ENCODE data around the gene MCC. TPM values are rescaled to one million over a fixed set of nuclear protein-coding genes. Genes with fewer than 3 reads are reported as not detected.

Gene MCC
- total RNA-seq, 2 donors from 2014 or later: 7.5 to 9.9 TPM

DNA sequence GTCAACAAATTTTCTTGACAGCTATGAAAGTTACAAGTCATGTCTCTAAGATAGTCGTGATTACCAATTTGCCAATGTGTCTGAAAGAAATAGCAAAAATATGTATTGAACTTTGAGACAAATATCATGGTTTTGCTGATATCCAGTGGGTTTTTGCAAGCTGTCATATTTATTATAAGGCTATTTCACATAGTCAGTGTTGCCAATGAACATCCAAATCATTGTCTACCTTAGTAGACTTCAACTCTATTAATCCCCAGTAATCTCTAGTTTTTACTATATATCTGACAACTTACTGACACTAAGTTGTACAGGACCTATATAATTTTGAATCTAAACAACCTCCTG lies 256.6 kb downstream of the MCC start:
- no peaks in the 10 kb centered on the region for H3K27me3 ChIP-seq
- no peak overlapping the region for H3K27ac ChIP-seq
- no peaks in the 10 kb centered on the region for H3K36me3 ChIP-seq (replicated peaks in 1 of 2; ENCODE audit: insufficient read depth in 1 of 2, low read depth in 2 of 2)
- TF ChIP-seq, protein P1, sequence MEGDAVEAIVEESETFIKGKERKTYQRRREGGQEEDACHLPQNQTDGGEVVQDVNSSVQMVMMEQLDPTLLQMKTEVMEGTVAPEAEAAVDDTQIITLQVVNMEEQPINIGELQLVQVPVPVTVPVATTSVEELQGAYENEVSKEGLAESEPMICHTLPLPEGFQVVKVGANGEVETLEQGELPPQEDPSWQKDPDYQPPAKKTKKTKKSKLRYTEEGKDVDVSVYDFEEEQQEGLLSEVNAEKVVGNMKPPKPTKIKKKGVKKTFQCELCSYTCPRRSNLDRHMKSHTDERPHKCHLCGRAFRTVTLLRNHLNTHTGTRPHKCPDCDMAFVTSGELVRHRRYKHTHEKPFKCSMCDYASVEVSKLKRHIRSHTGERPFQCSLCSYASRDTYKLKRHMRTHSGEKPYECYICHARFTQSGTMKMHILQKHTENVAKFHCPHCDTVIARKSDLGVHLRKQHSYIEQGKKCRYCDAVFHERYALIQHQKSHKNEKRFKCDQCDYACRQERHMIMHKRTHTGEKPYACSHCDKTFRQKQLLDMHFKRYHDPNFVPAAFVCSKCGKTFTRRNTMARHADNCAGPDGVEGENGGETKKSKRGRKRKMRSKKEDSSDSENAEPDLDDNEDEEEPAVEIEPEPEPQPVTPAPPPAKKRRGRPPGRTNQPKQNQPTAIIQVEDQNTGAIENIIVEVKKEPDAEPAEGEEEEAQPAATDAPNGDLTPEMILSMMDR (IDR thresholded peaks at IDR 0.05): no peak
- TF ChIP-seq POLR2A (IDR thresholded peaks at IDR 0.05): no peak
- WGBS, 2 donors: 77 to 89% methylated on average over 1 of the region's 1 CpG
- H3K9me3 ChIP-seq: no peaks in the 10 kb centered on the region
- DNase-seq (no peak), ATAC-seq (no peak)
- H3K4me1 ChIP-seq: no peaks in the 10 kb centered on the region
- H3K4me3 ChIP-seq: no peak overlapping the region
- intact Hi-C loops (cut with DNase I): no loop called here

GRCh38 chr5:113230711-113231652 lies 257.3 kb downstream of the MCC start:
- H3K27me3 ChIP-seq: no peaks in the 10 kb centered on the region
- intact Hi-C loops (cut with DNase I): no loop called here
- ATAC-seq: no peak
- H3K4me1 ChIP-seq: no peaks in the 10 kb centered on the region
- H3K27ac ChIP-seq: no peak overlapping the region
- no peaks in the 10 kb centered on the region for H3K36me3 ChIP-seq (replicated peaks in 1 of 2; ENCODE audit: insufficient read depth in 1 of 2, low read depth in 2 of 2)
- H3K4me3 ChIP-seq: no peak overlapping the region
- TF ChIP-seq, protein P1 (IDR thresholded peaks at IDR 0.05): no peak
- no peak for TF ChIP-seq POLR2A (IDR thresholded peaks at IDR 0.05)
- 57 to 59% methylated on average over 4 of the region's 4 CpGs for whole genome bisulfite sequencing, 2 donors
- no peaks in the 10 kb centered on the region for H3K9me3 ChIP-seq
- no peak for DNase-seq

DNA sequence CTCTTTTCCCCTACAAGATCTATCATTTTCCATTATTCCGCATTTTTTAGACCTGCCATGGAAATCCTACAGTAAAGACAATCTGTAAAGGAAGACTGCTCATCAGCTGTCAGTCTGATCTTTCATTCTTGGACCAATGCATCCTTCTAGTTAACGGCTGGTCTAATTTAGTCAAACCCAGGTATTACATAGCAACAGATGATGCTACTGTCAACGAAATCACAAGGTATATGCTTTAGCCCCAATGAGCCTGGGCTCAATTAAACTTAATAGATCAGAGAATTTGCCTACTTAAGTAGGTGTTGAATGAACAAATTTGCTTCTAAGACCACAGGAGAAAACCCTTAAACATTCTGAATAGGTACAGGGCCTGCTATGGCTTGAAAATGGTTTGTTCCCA lies 260.5 kb downstream of the MCC start:
- ATAC-seq (no peak), DNase-seq (no peak)
- no peaks in the 10 kb centered on the region for H3K4me1 ChIP-seq
- no peaks in the 10 kb centered on the region for H3K36me3 ChIP-seq (replicated peaks in 1 of 2; ENCODE audit: insufficient read depth in 1 of 2, low read depth in 2 of 2)
- intact Hi-C loops (cut with DNase I): no loop called here
- no peak overlapping the region for H3K4me3 ChIP-seq
- TF ChIP-seq, protein P1 (IDR thresholded peaks at IDR 0.05): no peak
- no peak for TF ChIP-seq POLR2A (IDR thresholded peaks at IDR 0.05)
- H3K27ac ChIP-seq: no peak overlapping the region
- no peaks in the 10 kb centered on the region for H3K27me3 ChIP-seq
- WGBS, 2 donors: 58 to 59% methylated on average over 3 of the region's 3 CpGs
- no peaks in the 10 kb centered on the region for H3K9me3 ChIP-seq

- no peaks in the 10 kb centered on the region for H3K36me3 ChIP-seq (replicated peaks in 1 of 2; ENCODE audit: insufficient read depth in 1 of 2, low read depth in 2 of 2)
- intact Hi-C loops (cut with DNase I): no loop called here
- 85 to 86% methylated on average over 1 of the region's 1 CpG for WGBS, 2 donors
- no peak for ATAC-seq
- H3K4me1 ChIP-seq: no peaks in the 10 kb centered on the region
- H3K27me3 ChIP-seq: no peaks in the 10 kb centered on the region
- no peak overlapping the region for H3K4me3 ChIP-seq
- no peaks in the 10 kb centered on the region for H3K9me3 ChIP-seq
- no peak overlapping the region for H3K27ac ChIP-seq
- no peak for DNase-seq
- TF ChIP-seq, protein P1 (IDR thresholded peaks at IDR 0.05): no peak
- TF ChIP-seq POLR2A (IDR thresholded peaks at IDR 0.05): no peak
Observed at GRCh38 chr5:113226116-113226736, 262.0 kb downstream of the MCC start.
